22Rv1 (cell line): ENCODE data around the gene HELZ.
A peak's percentile ranks its signal among the peaks of the same experiment; 100 is the strongest.

Experiments used
- H3K27ac ChIP-seq: fragments of 450-650 bp; 2 replicates; pipeline ENCODE4 v1.5.1; 2017
- ZFX ChIP-seq: fragments of 450-650 bp; IDR thresholded peaks from 2 replicates; pipeline ENCODE4 v1.6.1; 2017; ENCODE audit warnings: antibody characterized with exemption, borderline replicate concordance
- TF ChIP-seq, protein P1 (sequence below): fragments of 450-650 bp; IDR thresholded peaks from 2 replicates; pipeline ENCODE4 v1.5.1; 2017; ENCODE audit warnings: mild to moderate bottlenecking

The HELZ gene

DNA sequence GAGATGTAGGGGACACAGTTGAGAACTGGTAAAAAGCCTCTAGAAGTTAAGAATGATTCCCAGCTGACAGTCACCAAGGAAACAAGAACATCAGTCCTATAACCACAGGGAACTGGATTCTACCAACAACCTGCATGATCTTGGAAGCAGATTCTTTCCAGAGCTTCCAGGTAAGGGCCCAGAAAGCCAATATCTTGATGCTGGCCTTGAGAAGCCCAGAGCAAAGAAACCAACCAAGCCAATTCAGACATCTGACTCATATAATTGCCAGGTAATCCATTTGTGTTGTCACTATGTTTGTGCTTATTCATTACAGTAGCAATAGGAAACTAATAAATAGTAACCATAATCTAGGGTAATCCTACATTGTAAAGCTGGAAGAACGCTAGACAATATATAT, 119.1 kb downstream of the HELZ start:
- no peak for TF ChIP-seq ZFX
- TF ChIP-seq, protein P1, sequence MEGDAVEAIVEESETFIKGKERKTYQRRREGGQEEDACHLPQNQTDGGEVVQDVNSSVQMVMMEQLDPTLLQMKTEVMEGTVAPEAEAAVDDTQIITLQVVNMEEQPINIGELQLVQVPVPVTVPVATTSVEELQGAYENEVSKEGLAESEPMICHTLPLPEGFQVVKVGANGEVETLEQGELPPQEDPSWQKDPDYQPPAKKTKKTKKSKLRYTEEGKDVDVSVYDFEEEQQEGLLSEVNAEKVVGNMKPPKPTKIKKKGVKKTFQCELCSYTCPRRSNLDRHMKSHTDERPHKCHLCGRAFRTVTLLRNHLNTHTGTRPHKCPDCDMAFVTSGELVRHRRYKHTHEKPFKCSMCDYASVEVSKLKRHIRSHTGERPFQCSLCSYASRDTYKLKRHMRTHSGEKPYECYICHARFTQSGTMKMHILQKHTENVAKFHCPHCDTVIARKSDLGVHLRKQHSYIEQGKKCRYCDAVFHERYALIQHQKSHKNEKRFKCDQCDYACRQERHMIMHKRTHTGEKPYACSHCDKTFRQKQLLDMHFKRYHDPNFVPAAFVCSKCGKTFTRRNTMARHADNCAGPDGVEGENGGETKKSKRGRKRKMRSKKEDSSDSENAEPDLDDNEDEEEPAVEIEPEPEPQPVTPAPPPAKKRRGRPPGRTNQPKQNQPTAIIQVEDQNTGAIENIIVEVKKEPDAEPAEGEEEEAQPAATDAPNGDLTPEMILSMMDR, result no peak
- H3K27ac ChIP-seq, result no peak overlapping the region

DNA sequence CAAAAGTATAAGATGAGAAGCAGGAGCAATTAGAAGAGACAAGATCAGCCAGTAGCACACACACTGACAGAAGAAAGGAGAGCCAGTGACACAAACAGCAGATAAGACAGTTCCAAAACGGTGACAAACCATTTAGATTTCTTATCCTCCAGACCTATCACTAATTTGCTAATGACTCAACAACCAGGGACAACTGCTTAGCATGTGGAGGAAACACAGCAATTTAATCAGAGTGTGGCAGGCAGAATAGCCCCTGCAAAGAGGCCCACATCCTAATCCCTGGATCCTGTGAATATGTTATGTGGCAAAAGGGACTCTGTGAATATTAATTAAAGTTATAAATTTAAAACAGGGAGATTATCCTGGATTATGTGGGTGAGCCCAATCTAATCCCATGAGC, 119.6 kb downstream of the HELZ start:
- no peak for TF ChIP-seq ZFX
- TF ChIP-seq, protein P1, result no peak
- no peak overlapping the region for H3K27ac ChIP-seq

DNA sequence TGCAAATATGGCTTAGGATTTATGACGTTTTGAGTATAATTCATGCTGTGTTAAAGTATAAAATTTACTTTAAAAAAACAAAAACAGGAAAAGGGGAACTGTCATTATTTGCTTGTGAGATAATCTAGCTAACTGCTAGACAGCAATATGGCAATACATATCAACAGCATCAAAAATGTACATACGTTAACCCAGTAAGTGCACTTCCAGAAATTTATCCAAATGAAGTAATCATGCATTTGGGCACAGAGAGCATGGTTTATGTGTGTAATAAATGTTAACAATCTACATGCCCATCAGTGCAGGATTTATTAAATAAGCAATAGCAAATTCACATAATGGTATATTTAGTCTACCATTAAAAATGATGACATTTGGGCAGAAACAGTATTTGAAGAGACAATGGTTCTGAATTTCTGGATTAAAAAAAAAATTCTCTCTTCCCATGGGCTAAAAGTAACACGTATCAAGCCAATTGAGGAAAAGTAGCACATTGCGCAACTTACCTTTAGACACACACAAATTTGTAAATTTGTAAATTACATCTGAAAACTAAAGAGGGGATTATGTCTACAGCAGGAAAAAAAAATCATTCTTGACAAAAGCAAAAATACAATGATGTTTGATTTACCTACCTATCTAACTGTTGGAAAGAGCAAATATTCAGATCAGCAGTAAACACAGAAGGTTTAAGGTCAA, 120.4 kb downstream of the HELZ start:
- no peak overlapping the region for H3K27ac ChIP-seq
- TF ChIP-seq ZFX, result no peak
- TF ChIP-seq, protein P1, result no peak

DNA sequence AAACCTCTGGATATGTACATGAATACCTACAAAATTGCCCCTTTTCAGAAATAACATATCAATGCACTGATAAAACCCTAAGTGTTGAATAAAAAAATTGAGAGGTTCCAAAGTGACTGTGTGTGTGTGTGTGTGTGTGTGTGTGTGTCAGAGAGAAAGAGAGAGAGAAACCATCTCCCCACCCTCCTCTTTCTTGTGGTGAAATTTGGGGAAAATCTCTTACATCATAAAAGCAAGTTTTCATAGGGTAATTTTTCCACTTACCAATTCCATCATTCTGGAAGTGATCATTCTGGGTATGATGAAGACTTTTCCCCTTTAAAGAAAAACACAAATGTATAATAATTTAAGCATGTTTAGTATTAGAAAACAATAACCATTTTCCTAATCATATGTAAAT, 121.3 kb downstream of the HELZ start:
- no peak overlapping the region for H3K27ac ChIP-seq
- TF ChIP-seq, protein P1, result no peak
- TF ChIP-seq ZFX, result no peak

DNA sequence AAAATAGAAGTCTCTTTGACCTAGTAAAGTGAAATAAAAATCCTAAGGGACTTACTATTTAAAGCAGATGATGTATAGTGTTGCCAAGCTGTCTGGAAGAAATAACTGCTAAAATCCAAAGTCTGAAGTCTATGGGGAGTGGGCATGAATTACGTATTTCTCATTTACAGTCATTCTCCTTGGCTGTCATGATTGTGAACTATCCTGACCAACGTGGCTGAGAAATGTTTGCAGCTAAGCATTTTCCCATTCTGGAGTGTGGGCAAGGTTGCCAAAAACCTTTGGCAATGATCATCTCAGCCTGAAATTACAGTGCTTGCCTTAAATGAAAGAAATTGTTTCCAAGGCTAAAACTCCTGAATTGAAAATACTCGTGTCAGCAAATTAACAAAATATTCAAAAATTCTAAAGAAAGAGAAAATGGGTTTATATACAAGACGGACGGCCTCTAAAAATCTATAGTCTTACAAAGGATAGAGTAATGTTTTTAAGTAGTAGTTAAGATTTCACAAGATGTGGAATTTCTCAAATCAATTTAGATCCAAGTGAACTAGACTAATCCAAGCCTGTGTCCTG, 123.6 kb downstream of the HELZ start:
- no peak overlapping the region for H3K27ac ChIP-seq
- no peak for TF ChIP-seq ZFX
- TF ChIP-seq, protein P1, result no peak

DNA sequence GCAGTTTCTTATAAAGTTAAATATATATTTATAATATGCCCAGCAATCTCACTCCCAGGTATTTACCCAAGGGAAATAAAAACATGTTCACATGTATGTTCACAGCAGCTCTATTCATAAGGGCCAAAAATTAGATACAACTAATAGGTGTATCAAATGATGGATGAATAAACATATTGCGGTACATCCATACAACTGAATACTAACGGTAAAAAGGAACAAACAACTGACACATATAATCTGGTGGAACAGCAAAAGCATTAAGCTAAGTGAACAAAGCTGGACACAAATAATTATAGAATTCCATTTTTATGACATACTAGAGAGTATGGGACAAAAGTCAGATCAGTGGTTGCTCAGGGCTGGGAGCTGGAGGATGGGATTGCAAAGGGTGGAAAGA, 125.9 kb downstream of the HELZ start:
- no peak overlapping the region for H3K27ac ChIP-seq
- TF ChIP-seq, protein P1, result no peak
- TF ChIP-seq ZFX, result no peak

DNA sequence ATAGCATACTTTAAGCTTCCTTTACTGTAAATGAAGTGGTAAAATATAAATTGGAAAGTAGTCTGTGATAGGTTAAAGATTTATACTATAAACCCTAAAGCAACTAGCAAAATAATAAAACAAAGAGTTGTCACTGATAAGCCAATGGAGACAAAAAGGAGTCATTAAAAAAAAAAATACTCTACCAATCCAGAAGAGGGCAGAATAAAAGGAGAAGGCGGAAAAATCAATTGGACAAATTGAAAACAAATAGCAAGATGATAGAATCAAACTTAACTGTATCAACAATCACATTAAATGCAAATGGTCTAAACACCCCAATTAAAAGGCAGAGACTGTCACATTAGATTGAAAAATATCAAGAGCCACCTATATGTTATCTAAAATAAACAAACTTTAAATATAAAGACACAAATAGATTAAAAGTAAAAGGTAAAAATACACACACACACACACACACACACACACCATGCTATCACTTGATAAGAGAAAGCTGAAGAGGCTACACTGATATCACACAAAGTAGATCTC, 128.9 kb downstream of the HELZ start:
- TF ChIP-seq, protein P1, result peak; percentile 25; the same call in 1 of the 2 replicates
- no peak for TF ChIP-seq ZFX
- no peak overlapping the region for H3K27ac ChIP-seq
